Choroid plexus epithelial cell (primary cell): ENCODE data around the gene MRPL12.
"Not testable (repeated sequence)": the region's sequence is repeated elsewhere in the genome, so short reads cannot be mapped to it uniquely, and the experiment has no call there.

ENCODE experiments used
- DNase-seq: peaks from one replicate; pipeline ENCODE4 v3.0.0-alpha.2; 2010; ENCODE audit warnings: low read depth
- H3K4me3 ChIP-seq: 2 replicates; pipeline ENCODE4 v1.5.1; 2011; ENCODE audit warnings: low read depth, mild to moderate bottlenecking, control low read depth, low read length, moderate library complexity
- TF ChIP-seq, protein P1 (sequence below): conservative IDR thresholded peaks from 2 replicates; pipeline ENCODE4 v1.5.1; 2011; ENCODE audit warnings: low read depth, mild to moderate bottlenecking, control low read depth, inconsistent platforms, low read length, moderate library complexity

MRPL12 gene

DNA sequence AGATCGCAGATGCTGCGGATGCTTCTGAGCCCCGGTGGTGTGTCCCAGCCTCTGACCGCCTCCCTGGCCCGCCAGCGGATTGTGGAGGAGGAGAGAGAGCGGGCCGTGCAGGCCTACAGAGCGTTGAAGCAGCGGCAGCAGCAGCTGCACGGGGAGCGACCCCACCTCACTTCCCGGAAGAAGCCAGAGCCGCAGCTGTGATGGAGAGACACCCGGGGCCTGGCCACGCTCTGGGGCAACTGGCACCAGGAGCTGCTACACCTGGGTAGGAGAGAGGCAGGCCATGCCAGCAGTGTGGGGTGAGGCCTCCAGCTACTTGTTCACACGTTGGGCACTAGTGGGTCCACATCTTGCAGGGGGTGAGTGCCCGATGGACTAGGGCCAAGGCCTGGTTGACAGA, 30.7 kb upstream of the MRPL12 start:
- TF ChIP-seq, protein P1, sequence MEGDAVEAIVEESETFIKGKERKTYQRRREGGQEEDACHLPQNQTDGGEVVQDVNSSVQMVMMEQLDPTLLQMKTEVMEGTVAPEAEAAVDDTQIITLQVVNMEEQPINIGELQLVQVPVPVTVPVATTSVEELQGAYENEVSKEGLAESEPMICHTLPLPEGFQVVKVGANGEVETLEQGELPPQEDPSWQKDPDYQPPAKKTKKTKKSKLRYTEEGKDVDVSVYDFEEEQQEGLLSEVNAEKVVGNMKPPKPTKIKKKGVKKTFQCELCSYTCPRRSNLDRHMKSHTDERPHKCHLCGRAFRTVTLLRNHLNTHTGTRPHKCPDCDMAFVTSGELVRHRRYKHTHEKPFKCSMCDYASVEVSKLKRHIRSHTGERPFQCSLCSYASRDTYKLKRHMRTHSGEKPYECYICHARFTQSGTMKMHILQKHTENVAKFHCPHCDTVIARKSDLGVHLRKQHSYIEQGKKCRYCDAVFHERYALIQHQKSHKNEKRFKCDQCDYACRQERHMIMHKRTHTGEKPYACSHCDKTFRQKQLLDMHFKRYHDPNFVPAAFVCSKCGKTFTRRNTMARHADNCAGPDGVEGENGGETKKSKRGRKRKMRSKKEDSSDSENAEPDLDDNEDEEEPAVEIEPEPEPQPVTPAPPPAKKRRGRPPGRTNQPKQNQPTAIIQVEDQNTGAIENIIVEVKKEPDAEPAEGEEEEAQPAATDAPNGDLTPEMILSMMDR = no peak
- H3K4me3 ChIP-seq = no peak overlapping the region
- no peak for DNase-seq

GRCh38 chr17:81672954-81673353, 30.2 kb upstream of the MRPL12 start:
- no peak overlapping the region for H3K4me3 ChIP-seq
- TF ChIP-seq, protein P1 = no peak
- no peak for DNase-seq

DNA sequence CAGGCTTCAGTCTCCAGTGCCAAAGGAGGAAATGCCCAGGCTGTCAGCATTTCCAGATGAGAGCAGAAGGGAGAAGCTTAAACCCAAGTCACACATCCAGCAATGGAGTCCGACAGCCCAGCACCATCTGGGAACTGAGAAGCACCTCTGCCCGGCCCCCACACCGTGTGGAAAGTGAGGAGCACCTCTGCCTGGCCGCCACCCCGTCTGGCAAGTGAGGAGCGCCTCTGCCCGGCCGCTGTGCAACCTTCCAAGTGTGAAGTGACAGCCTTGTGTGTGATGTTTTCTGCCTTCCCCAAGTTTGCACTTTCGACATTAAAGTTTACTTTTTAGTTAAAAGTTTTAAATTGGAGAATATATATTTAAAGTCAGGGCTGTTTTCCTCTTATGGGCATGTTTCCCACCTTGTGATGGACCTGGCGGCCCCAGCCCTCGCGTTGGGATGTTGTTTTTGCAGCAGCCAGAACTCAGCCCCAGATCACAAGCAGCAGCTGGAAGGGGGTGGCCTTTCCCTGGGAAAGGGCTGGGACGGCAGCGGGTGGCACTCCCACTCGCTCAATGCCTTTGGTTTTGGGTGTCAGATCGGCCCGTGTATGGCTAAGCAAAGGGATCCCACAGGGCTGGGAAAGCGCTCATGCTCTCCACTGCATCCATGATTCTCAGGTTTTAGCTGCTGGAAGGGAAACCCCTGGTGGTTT, 29.5 kb upstream of the MRPL12 start:
- TF ChIP-seq, protein P1 = no peak
- no peak overlapping the region for H3K4me3 ChIP-seq

DNA sequence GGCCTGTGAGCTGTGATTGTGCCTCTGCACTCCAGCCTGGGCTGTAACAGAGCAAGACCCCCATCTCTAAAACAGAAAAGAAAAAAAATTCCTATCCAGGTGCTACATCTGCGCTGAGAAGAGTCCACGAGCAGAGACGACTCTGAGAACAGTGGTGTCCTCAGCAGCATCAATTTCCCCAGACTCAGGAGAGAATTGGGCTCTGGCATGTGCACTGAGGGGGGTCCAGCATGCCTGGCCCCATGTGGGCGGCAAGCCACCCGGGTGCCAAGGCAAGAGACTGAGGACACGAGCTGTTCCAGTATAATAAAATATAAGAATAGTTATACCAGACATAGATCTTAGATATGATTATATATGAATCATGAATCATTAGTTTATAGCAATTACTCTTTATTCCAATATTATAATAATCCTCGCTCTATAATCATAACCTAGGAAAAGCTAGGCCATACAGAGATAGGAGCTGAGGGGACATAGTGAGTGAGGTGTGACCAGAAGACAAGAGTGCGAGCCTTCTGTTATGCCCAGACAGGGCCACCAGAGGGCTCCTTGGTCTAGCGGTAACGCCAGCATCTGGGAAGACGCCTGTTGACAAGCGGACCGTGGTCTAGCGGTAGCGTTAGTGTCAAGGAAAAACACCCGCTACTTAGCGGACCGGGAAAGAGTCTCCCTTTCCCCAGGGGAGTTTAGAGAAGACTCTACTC, 27.5 kb upstream of the MRPL12 start:
- TF ChIP-seq, protein P1 = peak; percentile 54
- not testable (repeated sequence) for H3K4me3 ChIP-seq
- peak; percentile 57 for DNase-seq

More for the DNA sequence above, 29.5 kb upstream of the MRPL12 start:
- no peak for DNase-seq

DNA sequence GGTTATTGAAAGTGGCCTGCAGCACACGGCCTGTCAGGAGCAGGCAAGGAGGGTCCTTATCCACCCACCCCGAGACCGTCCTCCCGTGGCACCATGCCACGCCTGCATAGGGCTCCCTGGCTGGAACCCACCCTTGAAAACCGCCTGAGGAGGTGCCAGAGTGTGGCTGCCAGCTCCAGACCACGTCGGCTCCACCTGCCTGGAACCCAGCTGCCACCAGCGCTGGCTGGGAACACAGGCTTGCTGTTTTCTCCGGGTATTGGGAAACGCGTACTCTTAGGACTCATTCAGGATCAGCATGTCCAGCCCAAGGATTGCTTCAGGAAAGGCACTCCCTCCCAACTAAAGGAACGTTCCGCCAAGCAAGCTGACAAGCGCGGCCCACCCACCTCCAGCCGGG, 26.3 kb upstream of the MRPL12 start:
- no peak for DNase-seq
- TF ChIP-seq, protein P1 = no peak
- H3K4me3 ChIP-seq = no peak overlapping the region

- no peak overlapping the region for H3K4me3 ChIP-seq
- no peak for DNase-seq
- TF ChIP-seq, protein P1 = no peak
Measured at GRCh38 chr17:81680150-81680549, 23.0 kb upstream of the MRPL12 start.

- TF ChIP-seq, protein P1 = no peak
- DNase-seq = peak; percentile 65
- no peak overlapping the region for H3K4me3 ChIP-seq
Measured at GRCh38 chr17:81681672-81682071, 21.5 kb upstream of the MRPL12 start.
